ENCODE results near the gene ARSD. TPM values are rescaled to one million over a fixed set of nuclear protein-coding genes. Genes with fewer than 3 reads are reported as not detected.

Gene ARSD
- total and polyA plus RNA-seq, 2 of the 13 experiments (the other 11 are each of a cell fraction or from before 2014, with no cell fraction given): 4.8 to 6.8 TPM

DNA sequence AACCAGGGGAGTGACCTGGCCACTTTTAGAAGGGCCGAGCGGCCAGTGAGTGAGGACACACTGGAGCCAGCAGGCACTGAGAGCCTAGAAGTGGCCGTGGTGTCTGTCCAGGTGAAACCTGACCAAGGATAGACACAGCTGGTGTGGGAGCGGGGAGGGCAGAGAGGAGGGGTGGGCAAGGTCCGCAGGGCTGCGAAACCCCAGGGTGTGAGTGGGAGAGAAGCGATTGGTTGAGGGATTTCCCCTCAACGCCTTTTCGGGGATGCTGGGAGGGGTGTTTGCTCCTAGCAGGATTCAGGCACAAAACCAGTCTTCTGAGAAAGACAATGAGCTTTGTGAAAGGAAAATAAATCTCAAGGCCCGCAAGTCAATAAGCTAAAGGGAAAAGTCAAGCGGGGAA, 33.2 kb upstream of the ARSD start (continued):
- TF ChIP-seq PHF21A (CRISPR knock-in tag; IDR thresholded peaks at IDR 0.05) (0 out of 2 replicates have a peak, but pooled peaks have one; percentile 42), GATA4 (IDR thresholded peaks at IDR 0.05; ENCODE audit: borderline replicate concordance, low read depth) (no peak), ZNF451 (CRISPR knock-in tag; IDR thresholded peaks at IDR 0.05) (no peak), TCF7 (IDR thresholded peaks at IDR 0.05; ENCODE audit: low read depth) (no peak), SP1 (IDR thresholded peaks at IDR 0.05) (no peak), SP1 (CRISPR knock-in tag; IDR thresholded peaks at IDR 0.05) (no peak), NBN (conservative IDR thresholded peaks at IDR 0.05) (no peak), SNAI1 (CRISPR knock-in tag; IDR thresholded peaks at IDR 0.05; ENCODE audit: borderline replicate concordance) (no peak), ZBTB42 (CRISPR knock-in tag; IDR thresholded peaks at IDR 0.05) (no peak)
- TF ChIP-seq, protein P1, sequence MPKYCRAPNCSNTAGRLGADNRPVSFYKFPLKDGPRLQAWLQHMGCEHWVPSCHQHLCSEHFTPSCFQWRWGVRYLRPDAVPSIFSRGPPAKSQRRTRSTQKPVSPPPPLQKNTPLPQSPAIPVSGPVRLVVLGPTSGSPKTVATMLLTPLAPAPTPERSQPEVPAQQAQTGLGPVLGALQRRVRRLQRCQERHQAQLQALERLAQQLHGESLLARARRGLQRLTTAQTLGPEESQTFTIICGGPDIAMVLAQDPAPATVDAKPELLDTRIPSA (CRISPR knock-in tag; IDR thresholded peaks at IDR 0.05; ENCODE audit: borderline replicate concordance): no peak
- TF ChIP-seq, protein P2, sequence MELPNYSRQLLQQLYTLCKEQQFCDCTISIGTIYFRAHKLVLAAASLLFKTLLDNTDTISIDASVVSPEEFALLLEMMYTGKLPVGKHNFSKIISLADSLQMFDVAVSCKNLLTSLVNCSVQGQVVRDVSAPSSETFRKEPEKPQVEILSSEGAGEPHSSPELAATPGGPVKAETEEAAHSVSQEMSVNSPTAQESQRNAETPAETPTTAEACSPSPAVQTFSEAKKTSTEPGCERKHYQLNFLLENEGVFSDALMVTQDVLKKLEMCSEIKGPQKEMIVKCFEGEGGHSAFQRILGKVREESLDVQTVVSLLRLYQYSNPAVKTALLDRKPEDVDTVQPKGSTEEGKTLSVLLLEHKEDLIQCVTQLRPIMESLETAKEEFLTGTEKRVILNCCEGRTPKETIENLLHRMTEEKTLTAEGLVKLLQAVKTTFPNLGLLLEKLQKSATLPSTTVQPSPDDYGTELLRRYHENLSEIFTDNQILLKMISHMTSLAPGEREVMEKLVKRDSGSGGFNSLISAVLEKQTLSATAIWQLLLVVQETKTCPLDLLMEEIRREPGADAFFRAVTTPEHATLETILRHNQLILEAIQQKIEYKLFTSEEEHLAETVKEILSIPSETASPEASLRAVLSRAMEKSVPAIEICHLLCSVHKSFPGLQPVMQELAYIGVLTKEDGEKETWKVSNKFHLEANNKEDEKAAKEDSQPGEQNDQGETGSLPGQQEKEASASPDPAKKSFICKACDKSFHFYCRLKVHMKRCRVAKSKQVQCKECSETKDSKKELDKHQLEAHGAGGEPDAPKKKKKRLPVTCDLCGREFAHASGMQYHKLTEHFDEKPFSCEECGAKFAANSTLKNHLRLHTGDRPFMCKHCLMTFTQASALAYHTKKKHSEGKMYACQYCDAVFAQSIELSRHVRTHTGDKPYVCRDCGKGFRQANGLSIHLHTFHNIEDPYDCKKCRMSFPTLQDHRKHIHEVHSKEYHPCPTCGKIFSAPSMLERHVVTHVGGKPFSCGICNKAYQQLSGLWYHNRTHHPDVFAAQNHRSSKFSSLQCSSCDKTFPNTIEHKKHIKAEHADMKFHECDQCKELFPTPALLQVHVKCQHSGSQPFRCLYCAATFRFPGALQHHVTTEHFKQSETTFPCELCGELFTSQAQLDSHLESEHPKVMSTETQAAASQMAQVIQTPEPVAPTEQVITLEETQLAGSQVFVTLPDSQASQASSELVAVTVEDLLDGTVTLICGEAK (IDR thresholded peaks at IDR 0.05): no peak
- TF ChIP-seq, protein P2 (CRISPR knock-in tag; IDR thresholded peaks at IDR 0.05): no peak
- TF ChIP-seq, protein P3, sequence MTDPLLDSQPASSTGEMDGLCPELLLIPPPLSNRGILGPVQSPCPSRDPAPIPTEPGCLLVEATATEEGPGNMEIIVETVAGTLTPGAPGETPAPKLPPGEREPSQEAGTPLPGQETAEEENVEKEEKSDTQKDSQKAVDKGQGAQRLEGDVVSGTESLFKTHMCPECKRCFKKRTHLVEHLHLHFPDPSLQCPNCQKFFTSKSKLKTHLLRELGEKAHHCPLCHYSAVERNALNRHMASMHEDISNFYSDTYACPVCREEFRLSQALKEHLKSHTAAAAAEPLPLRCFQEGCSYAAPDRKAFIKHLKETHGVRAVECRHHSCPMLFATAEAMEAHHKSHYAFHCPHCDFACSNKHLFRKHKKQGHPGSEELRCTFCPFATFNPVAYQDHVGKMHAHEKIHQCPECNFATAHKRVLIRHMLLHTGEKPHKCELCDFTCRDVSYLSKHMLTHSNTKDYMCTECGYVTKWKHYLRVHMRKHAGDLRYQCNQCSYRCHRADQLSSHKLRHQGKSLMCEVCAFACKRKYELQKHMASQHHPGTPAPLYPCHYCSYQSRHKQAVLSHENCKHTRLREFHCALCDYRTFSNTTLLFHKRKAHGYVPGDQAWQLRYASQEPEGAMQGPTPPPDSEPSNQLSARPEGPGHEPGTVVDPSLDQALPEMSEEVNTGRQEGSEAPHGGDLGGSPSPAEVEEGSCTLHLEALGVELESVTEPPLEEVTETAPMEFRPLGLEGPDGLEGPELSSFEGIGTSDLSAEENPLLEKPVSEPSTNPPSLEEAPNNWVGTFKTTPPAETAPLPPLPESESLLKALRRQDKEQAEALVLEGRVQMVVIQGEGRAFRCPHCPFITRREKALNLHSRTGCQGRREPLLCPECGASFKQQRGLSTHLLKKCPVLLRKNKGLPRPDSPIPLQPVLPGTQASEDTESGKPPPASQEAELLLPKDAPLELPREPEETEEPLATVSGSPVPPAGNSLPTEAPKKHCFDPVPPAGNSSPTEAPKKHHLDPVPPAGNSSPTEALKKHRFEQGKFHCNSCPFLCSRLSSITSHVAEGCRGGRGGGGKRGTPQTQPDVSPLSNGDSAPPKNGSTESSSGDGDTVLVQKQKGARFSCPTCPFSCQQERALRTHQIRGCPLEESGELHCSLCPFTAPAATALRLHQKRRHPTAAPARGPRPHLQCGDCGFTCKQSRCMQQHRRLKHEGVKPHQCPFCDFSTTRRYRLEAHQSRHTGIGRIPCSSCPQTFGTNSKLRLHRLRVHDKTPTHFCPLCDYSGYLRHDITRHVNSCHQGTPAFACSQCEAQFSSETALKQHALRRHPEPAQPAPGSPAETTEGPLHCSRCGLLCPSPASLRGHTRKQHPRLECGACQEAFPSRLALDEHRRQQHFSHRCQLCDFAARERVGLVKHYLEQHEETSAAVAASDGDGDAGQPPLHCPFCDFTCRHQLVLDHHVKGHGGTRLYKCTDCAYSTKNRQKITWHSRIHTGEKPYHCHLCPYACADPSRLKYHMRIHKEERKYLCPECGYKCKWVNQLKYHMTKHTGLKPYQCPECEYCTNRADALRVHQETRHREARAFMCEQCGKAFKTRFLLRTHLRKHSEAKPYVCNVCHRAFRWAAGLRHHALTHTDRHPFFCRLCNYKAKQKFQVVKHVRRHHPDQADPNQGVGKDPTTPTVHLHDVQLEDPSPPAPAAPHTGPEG (CRISPR knock-in tag; IDR thresholded peaks at IDR 0.05): no peak
- TF ChIP-seq, protein P4, sequence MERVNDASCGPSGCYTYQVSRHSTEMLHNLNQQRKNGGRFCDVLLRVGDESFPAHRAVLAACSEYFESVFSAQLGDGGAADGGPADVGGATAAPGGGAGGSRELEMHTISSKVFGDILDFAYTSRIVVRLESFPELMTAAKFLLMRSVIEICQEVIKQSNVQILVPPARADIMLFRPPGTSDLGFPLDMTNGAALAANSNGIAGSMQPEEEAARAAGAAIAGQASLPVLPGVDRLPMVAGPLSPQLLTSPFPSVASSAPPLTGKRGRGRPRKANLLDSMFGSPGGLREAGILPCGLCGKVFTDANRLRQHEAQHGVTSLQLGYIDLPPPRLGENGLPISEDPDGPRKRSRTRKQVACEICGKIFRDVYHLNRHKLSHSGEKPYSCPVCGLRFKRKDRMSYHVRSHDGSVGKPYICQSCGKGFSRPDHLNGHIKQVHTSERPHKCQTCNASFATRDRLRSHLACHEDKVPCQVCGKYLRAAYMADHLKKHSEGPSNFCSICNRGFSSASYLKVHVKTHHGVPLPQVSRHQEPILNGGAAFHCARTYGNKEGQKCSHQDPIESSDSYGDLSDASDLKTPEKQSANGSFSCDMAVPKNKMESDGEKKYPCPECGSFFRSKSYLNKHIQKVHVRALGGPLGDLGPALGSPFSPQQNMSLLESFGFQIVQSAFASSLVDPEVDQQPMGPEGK (CRISPR knock-in tag; IDR thresholded peaks at IDR 0.05): 0 out of 2 replicates have a peak, but pooled peaks have one; percentile 10
